PFSK-1 (cell line): ENCODE data around the gene IFNA5.

Source experiments
- FOXP2 ChIP-seq: optimal IDR thresholded peaks from 2 replicates; pipeline ENCODE3; 2011; ENCODE audit warnings: borderline replicate concordance, control low read depth, inconsistent platforms; ENCODE audit not compliant: insufficient read depth; ENCODE audit errors: extremely low read length, extremely low read depth
- POLR2AphosphoS5 ChIP-seq: IDR thresholded peaks from 2 replicates; pipeline ENCODE4 v1.6.1; 2012; ENCODE audit warnings: low read depth, mild to moderate bottlenecking, control low read depth, low read length, moderate library complexity
- REST ChIP-seq, 2 experiments: IDR thresholded peaks; 2 replicates each; pipeline versions ENCODE4 v1.6.1 to v1.8.0; 2011 to 2012; ENCODE audit warnings: low read depth in 2 of 2, low read length in 2 of 2, control low read depth in 1 of 2, inconsistent platforms in 1 of 2, mild to moderate bottlenecking in 1 of 2, moderate library complexity in 1 of 2; ENCODE audit not compliant: insufficient read depth in 1 of 2
- SIN3A ChIP-seq: IDR thresholded peaks from 2 replicates; pipeline ENCODE4 v1.6.1; 2012; ENCODE audit warnings: mild to moderate bottlenecking, low read length, moderate library complexity, borderline replicate concordance; ENCODE audit not compliant: insufficient read depth
- TAF1 ChIP-seq: IDR thresholded peaks from 2 replicates; pipeline ENCODE4 v1.6.1; 2012; ENCODE audit warnings: low read length, control low read depth, borderline replicate concordance; ENCODE audit not compliant: insufficient read depth

The IFNA5 gene

GRCh38 chr9:21316860-21317259 lies 11.7 kb upstream of the IFNA5 start:
- TF ChIP-seq POLR2AphosphoS5 (no peak), FOXP2 (no peak), TAF1 (no peak), REST (IDR thresholded peaks at IDR 0.05; ENCODE audit: insufficient read depth in 1 of 2, low read depth in 2 of 2, low read length in 2 of 2) (no peak), SIN3A (no peak)

GRCh38 chr9:21316032-21316842 lies 11.1 kb upstream of the IFNA5 start:
- no peak for TF ChIP-seq TAF1
- no peak for TF ChIP-seq REST (IDR thresholded peaks at IDR 0.05; ENCODE audit: insufficient read depth in 1 of 2, low read depth in 2 of 2, low read length in 2 of 2)
- no peak for TF ChIP-seq FOXP2
- no peak for TF ChIP-seq POLR2AphosphoS5
- TF ChIP-seq SIN3A: no peak

- no peak for TF ChIP-seq POLR2AphosphoS5
- TF ChIP-seq TAF1: no peak
- no peak for TF ChIP-seq SIN3A
- TF ChIP-seq REST (IDR thresholded peaks at IDR 0.05; ENCODE audit: insufficient read depth in 1 of 2, low read depth in 2 of 2, low read length in 2 of 2): no peak
- no peak for TF ChIP-seq FOXP2
These were observed 9.0 kb upstream of the IFNA5 start for GRCh38 chr9:21314152-21314551.

- no peak for TF ChIP-seq TAF1
- no peak for TF ChIP-seq POLR2AphosphoS5
- TF ChIP-seq REST (IDR thresholded peaks at IDR 0.05; ENCODE audit: insufficient read depth in 1 of 2, low read depth in 2 of 2, low read length in 2 of 2): no peak
- no peak for TF ChIP-seq SIN3A
- TF ChIP-seq FOXP2: no peak
These were observed 6.8 kb upstream of the IFNA5 start for GRCh38 chr9:21311889-21312288.

GRCh38 chr9:21295992-21296391 lies 9.1 kb downstream of the IFNA5 start:
- no peak for TF ChIP-seq TAF1
- TF ChIP-seq FOXP2: no peak
- no peak for TF ChIP-seq POLR2AphosphoS5
- no peak for TF ChIP-seq SIN3A
- no peak for TF ChIP-seq REST (IDR thresholded peaks at IDR 0.05; ENCODE audit: insufficient read depth in 1 of 2, low read depth in 2 of 2, low read length in 2 of 2)
